ENCODE results near the gene PCDHA10.
"Not testable (repeated sequence)": the region's sequence is repeated elsewhere in the genome, so short reads cannot be mapped to it uniquely, and the experiment has no call there.

The PCDHA10 gene

GRCh38 chr5:140842798-140843733 is 12.6 kb upstream of the PCDHA10 start:
- DNase-seq: no peak

GRCh38 chr5:140848139-140849102 is 7.3 kb upstream of the PCDHA10 start, which contains the start of gene PCDHA9:
PCDHA9 (plus strand) TSS chr5:140848382; CDS start chr5:140848496, 114 bp downstream.
- DNase-seq: not testable (repeated sequence)

DNA sequence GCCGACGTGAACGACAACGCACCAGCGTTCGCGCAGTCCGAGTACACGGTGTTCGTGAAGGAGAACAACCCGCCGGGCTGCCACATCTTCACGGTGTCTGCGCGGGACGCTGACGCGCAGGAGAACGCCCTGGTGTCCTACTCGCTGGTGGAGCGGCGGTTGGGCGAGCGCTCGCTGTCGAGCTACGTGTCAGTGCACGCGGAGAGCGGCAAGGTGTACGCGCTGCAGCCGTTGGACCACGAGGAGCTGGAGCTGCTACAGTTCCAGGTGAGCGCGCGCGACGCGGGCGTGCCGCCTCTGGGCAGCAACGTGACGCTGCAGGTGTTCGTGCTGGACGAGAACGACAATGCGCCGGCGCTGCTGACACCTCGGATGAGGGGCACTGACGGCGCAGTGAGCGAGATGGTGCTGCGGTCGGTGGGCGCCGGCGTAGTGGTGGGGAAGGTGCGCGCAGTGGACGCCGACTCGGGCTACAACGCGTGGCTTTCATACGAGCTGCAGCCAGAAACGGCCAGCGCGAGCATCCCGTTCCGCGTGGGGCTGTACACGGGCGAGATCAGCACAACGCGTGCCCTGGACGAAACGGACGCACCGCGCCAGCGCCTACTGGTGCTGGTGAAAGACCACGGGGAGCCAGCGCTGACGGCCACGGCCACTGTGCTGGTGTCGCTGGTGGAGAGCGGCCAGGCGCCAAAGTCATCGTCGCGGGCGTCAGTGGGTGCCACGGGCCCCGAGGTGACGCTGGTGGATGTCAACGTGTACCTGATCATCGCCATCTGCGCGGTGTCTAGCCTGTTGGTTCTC is 5.7 kb upstream of the PCDHA10 start:
- DNase-seq: not testable (repeated sequence)

DNA sequence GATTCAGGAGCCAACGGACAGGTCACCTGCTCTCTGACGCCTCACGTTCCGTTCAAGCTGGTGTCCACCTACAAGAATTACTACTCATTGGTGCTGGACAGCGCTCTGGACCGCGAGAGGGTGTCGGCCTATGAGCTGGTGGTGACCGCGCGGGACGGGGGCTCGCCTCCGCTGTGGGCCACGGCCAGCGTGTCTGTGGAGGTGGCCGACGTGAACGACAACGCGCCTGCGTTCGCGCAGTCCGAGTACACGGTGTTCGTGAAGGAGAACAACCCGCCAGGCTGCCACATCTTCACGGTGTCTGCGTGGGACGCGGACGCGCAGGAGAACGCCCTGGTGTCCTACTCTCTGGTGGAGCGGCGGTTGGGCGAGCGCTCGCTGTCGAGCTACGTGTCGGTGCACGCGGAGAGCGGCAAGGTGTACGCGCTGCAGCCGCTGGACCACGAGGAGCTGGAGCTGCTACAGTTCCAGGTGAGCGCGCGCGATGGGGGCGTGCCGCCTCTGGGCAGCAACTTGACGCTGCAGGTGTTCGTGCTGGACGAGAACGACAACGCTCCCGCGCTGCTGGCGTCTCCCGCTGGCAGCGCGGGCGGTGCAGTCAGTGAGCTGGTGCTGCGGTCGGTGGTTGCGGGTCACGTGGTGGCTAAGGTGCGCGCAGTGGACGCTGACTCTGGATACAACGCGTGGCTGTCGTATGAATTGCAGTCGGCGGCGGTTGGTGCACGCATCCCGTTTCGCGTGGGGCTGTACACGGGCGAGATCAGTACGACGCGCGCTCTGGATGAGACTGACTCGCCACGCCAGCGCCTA is 1.7 kb downstream of the PCDHA10 start:
- no peak for DNase-seq

GRCh38 chr5:140857987-140858240 is 2.2 kb downstream of the PCDHA10 start:
- DNase-seq: no peak

- DNase-seq: no peak
Measured at GRCh38 chr5:140862441-140863295, 7.0 kb downstream of the PCDHA10 start.

DNA sequence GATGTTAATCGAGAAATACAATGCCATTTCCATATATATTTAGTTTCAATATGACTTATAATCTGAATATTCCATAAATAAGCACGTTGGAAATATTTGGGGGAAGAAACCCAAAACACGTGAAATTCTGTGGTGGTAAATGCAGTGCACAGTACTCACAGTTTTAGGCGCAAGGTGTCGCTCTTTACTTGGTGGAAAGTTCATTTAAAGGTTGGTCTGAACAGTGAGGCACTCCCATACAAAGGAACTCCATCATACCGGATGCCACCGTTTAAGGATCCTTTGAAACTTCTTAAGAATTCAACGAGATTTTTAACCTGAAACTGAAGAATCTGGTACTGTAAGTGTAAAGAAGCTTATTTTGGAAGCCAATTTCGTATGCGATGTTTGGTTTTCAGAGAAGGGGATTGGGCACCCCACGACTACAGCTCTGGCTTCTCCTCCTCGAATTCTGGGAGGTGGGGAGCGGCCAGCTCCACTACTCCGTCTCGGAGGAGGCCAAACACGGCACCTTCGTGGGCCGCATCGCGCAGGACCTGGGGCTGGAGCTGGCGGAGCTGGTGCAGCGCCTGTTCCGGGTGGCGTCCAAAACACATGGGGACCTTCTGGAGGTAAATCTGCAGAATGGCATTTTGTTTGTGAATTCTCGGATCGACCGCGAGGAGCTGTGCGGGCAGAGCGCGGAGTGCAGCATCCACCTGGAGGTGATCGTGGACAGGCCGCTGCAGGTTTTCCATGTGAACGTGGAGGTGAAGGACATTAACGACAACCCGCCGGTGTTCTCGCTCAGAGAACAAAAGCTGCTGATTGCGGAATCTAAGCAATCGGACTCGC is 13.2 kb downstream of the PCDHA10 start, which contains the start of gene PCDHA11:
Gene PCDHA11, plus strand, starts transcription at position 237 of the 834 bp plus-strand sequence. Its CDS starts 147 bp downstream, at position 384.
- no peak for DNase-seq

DNA sequence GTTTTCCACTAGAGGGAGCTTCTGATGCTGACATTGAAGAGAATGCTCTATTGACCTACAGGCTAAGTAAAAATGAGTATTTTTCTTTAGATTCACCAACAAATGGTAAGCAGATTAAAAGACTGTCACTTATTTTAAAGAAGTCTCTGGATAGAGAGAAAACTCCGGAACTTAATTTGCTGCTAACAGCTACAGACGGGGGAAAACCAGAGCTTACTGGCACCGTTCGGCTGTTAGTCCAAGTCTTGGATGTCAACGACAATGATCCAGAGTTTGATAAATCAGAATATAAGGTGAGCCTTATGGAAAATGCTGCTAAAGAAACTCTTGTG is 13.8 kb downstream of the PCDHA10 start:
- DNase-seq: no peak

DNA sequence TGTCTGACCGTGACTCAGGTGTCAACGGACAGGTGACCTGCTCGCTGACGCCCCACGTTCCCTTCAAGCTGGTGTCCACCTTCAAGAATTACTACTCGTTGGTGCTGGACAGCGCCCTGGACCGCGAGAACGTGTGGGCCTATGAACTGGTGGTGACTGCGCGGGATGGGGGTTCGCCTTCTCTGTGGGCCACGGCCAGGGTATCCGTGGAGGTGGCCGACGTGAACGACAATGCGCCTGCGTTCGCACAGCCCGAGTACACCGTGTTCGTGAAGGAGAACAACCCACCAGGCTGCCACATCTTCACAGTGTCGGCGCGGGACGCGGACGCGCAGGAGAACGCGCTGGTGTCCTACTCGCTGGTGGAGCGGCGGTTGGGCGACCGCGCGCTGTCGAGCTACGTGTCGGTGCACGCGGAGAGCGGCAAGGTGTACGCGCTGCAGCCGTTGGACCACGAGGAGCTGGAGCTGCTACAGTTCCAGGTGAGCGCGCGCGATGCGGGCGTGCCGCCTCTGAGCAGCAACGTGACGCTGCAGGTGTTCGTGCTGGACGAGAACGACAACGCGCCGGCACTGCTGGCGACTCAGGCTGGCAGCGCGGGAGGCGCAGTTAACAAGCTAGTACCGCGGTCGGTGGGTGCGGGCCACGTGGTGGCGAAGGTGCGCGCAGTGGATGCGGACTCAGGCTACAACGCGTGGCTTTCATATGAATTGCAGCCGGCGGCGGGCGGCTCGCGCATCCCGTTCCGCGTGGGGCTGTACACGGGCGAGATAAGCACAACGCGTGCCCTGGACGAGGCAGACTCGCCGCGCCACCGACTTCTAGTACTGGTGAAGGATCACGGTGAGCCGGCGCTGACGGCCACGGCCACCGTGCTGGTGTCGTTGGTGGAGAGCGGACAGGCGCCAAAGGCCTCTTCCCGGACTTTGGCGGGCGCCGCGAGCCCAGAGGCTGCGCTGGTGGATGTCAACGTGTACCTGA is 14.8 kb downstream of the PCDHA10 start:
- no peak for DNase-seq

GRCh38 chr5:140875085-140876065 is 19.7 kb downstream of the PCDHA10 start, which contains the start of gene PCDHA12:
PCDHA12 (plus strand) TSS chr5:140875308; CDS start chr5:140875473, 165 bp downstream.
- DNase-seq: no peak

DNA sequence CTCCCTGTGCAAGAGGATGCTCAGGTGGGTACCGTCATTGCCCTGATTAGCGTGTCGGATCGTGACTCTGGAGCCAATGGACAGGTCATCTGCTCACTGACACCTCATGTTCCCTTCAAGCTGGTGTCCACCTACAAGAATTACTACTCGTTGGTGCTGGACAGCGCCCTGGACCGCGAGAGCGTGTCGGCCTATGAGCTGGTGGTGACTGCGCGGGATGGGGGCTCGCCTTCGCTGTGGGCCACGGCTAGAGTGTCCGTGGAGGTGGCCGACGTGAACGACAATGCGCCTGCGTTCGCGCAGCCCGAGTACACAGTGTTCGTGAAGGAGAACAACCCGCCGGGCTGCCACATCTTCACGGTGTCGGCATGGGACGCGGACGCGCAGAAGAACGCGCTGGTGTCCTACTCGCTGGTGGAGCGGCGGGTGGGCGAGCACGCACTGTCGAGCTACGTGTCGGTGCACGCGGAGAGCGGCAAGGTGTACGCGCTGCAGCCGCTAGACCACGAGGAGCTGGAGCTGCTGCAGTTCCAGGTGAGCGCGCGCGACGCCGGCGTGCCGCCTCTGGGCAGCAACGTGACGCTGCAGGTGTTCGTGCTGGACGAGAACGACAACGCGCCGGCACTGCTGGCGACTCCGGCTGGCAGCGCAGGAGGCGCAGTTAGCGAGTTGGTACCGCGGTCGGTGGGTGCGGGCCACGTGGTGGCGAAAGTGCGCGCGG is 21.0 kb downstream of the PCDHA10 start:
- DNase-seq: not testable (repeated sequence)

- DNase-seq: no peak
Measured at GRCh38 chr5:140877262-140877581, 21.5 kb downstream of the PCDHA10 start.

DNA sequence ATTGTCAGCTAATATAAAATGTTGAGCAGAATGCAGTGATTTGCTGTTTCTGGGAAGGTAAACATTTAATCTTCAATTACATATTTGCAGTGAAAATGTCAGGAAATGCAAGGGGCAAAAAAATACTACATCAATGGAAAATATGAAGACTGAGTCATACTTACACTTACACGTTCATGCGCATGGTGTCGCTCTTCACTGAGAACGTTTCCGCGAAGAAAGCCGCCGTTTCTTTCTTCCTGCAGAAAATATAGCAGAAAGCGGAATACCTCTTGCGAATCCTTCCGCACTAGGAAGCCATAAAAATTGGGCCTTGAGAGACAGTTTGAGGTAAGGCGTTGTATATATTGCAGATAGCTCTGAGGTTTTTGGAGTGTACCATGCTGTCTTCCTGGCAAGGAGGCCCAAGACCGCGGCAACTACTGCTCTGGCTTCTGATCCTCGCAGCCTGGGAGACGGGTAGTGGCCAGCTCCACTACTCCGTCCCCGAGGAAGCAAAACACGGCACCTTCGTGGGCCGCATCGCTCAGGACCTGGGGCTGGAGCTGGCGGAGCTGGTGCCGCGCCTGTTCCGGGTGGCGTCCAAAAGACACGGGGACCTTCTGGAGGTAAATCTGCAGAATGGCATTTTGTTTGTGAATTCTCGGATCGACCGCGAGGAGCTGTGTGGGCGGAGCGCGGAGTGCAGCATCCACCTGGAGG is 26.3 kb downstream of the PCDHA10 start, which contains the start of gene PCDHA13:
Gene PCDHA13, plus strand, starts transcription at position 236 of the 702 bp plus-strand sequence. Its CDS starts 145 bp downstream, at position 381.
- no peak for DNase-seq

- no peak for DNase-seq
Measured at GRCh38 chr5:140882591-140882899, 26.8 kb downstream of the PCDHA10 start.

- no peak for DNase-seq
Measured at GRCh38 chr5:140883373-140883772, 27.7 kb downstream of the PCDHA10 start.

Measured in NCI-H1105 (cell line).